Activated gamma-delta T cell treated with Interleukin-2 at 50 U/mL for 16 hours (primary cell): ENCODE data around the gene GOSR2.

Experiments
- DNase-seq: peaks from one replicate; pipeline ENCODE4 v3.0.0-alpha.2; 2020

GOSR2 gene

GRCh38 chr17:46922804-46923635 is at the start of gene GOSR2:
Gene GOSR2 (plus strand): TSS chr17:46923160. CDS start chr17:46923193, 33 bp downstream.
- DNase-seq, result peak; percentile 89

GRCh38 chr17:46873941-46874645 is 48.9 kb upstream of the GOSR2 start:
- no peak for DNase-seq

GRCh38 chr17:46874906-46875305 is 48.1 kb upstream of the GOSR2 start:
- no peak for DNase-seq

- no peak for DNase-seq
These were observed 47.1 kb upstream of the GOSR2 start for GRCh38 chr17:46875849-46876352.

DNA sequence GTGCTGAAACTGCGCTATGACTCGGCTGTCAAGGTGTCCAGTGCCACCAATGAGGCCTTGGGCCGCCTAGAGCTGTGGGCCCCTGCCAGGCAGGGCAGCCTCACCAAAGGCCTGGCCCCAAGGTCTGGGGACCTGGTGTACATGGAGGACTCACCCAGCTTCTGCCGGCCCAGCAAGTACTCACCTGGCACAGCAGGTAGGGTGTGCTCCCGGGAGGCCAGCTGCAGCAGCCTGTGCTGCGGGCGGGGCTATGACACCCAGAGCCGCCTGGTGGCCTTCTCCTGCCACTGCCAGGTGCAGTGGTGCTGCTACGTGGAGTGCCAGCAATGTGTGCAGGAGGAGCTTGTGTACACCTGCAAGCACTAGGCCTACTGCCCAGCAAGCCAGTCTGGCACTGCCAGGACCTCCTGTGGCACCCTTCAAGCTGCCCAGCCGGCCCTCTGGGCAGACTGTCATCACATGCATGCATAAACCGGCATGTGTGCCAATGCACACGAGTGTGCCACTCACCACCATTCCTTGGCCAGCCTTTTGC is 46.5 kb upstream of the GOSR2 start:
- DNase-seq, result no peak

DNA sequence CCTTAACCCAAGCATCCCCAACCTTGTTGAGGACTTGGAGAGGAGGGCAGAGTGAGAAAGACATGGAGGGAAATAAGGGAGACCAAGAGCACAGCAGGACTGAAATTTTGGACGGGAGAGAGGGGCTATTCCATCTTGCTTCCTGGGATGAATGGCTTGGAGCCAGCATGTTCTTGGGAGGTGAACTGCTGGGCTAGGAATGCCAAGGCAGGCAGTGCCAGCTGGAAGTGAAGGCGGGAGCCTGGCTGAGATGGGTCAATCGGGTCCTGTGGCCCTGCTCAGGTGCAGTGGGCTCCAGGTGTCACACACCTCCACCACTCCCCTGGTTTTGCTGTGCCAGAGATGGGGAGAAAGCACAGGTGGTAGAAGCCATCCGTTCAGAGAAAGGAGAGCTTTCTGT is 46.0 kb upstream of the GOSR2 start:
- no peak for DNase-seq

DNA sequence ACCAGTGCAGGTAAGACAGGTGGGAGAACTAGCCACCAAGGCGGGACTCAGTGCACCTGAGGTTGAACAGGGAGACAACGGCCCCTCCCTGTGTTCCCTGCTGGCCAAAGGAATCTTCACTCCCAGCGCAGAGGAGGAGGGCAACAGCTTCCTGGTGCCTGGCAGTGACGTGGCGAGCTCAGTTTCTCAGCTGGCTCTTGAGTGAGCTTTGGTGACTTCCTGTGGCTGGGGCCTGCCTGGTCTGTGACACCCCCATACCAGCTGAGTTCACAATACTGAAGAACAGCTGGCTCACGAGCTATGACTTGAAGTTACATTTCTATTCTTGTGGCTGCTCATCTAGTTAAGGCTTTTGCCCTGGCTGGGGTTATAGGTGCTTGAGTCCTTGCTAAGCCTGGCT is 45.5 kb upstream of the GOSR2 start:
- no peak for DNase-seq

DNA sequence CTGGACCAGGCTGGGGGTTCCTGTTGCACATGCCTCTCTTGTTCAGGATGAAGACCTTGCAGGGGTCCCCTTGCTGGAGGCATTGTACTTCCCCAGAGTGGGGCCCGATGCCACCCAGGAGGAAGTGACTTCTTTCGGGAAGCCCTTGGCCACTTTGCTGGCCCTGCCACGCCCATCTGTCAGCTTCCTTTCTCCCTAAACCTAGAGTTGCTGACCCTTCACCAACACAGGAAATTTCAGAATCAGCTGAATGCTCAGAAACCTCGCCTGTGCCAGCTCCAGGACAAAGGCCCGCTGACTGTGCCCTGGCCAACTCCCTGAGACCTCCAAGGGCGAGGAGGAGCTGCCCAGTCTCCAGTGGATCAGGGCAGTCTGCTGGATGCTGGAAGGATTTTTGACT is 44.9 kb upstream of the GOSR2 start:
- DNase-seq, result no peak

DNA sequence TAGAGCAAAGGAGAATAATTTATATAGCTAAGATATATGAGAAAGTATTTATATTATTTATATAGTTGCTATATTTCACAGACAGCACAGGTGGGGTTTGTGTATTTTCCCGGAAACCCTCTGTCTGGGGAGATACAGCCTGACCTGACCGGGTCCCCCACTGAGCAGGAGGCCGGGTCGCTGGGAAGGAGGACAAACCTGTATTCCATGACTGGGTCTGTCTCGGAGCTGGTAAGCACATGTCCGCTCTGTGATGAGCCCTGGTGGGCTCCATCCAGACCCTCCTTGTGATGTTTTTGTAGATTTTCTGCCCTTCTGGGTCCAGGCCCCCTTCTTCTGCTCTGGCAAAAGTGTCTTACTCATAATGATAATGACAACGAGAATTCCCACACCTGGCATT is 43.9 kb upstream of the GOSR2 start:
- no peak for DNase-seq

DNA sequence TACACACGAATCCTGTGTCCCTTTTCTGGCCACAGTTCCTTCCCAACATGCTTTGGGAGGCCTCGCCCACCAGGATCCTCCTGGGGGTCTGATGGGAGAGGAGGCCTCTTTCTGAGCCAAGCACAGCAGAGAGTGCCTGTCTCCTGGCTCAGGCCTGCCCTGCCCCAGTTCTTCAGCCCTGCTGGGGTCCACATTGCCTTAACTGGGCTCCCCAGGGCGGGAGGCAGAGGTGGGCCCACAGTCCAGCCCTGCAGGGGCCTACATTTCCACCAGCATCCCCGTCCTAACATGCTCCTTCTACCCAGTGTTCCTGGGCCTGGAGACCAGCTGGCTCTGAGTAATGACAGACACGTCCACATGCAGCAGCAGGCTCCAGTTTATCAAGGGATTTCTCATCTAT is 41.9 kb upstream of the GOSR2 start:
- DNase-seq, result no peak

- DNase-seq, result no peak
These were observed 40.3 kb upstream of the GOSR2 start for GRCh38 chr17:46882666-46883065.

DNA sequence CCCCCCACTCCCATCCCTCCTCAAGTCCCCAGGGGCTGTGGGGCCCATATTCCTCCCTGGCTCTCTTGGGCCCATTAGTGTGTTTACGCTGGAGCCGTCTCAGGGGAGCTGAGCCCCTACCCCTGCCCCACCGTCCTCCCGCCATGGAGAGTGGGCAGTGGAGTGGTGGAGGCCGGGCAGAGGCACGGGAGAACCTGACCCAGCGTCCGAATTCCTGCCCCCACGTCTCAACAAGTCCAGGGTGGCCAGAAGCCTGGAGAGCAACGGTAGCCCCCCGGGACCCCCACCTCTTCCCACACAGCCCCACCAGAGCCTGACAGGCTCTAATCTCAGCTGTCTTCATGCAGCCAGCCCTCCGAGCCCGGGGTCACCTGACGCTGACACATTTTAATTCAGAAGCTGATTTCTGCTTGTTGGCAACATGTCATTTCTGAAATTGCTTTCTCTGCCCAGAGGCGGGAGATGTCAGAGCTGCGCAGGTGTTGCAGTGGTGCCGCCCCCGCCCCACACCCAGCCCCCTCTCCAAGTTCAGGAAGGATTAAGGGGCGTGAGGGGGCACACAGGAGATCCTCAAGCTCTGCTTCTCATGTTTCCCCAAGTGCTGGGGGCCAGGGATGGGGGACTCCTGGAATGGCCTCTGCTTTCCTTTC is 39.0 kb upstream of the GOSR2 start:
- no peak for DNase-seq

DNA sequence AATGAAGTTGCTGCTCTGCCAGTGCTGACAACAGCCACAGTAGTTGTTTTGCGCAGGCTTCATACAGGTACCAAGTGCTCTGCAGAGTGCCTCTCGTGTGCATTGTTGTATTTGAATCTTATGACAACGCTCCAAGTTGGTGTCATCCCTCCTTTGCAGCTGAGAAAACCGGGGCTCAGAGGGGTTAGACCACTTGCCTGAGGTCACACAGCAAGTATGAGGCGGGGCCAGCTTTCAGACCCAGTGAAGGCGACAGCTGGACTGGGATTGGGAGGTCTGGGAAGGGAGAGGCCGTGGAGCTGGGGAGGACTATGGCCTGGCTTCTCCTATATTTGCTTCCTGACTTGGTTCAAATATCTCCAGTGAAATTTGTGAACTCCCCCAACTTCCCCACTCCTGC is 38.4 kb upstream of the GOSR2 start:
- DNase-seq, result no peak

GRCh38 chr17:46885415-46886309 is 37.3 kb upstream of the GOSR2 start:
- no peak for DNase-seq

GRCh38 chr17:46886310-46886663 is 36.7 kb upstream of the GOSR2 start:
- DNase-seq, result no peak

DNA sequence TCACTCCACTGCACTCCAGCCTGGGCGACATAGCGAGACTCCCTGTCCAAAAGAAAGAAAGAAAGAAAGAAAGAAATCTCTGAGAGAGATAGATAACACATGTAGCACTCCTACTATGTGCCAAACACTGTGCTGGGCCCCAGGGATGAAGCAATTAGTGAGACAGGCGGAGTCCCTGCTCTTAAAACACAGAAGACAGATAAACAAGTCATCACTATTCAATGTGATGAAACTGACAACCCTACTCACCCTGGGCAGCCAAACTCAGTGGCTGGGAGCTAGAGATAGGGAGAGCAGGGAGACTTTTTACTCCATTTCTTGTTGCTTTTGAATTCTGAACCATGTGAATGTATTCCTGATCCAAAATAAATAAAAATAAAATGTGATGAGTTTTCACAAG is 35.2 kb upstream of the GOSR2 start:
- DNase-seq, result no peak

DNA sequence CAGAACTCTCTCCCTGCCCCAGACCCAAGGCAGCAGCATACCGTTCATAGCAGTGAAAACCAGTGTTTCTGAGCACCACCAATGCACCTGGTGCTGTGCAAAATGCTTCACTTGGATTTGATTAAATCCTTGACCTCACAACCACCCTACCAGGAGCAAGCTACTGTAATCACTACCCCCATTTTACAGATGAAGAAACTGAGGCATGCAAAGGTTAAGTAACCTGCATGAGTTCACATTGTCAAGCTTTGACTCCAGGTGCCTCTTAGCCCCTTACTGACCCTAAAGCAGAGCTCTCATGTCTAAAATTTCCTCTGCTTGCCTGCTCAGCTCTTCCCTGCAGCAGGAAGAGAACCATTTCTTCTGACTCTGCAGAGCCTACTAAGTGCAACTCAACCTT is 34.2 kb upstream of the GOSR2 start:
- DNase-seq, result no peak

GRCh38 chr17:46889519-46889918 is 33.4 kb upstream of the GOSR2 start:
- no peak for DNase-seq

- DNase-seq, result no peak
These were observed 32.9 kb upstream of the GOSR2 start for GRCh38 chr17:46889992-46890564.

- no peak for DNase-seq
These were observed 32.3 kb upstream of the GOSR2 start for GRCh38 chr17:46890638-46891037.

DNA sequence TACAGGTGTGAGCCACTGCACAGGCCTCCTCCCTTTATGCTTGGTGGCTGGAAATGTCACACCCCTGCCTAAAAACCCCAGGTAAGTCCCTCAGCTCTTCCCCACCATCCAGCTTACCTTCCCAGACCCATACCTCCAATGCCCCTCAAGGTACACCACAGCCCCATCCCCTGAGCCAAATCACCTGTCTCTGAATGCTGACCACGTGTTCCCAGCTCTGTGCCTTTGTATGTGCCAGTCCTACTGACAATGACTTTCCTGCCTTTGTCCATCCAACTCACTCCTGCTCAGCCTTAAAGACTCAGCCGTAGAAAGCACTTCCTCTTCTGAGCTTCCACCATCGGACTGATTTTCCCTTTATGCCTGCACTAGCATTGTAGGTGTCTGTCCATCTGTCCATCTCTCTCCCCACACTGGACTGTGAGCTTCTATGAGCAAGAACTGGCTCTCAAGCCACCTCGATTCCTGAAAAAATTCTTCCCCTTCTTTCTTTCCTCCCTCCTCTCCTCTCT is 30.7 kb upstream of the GOSR2 start:
- no peak for DNase-seq

DNA sequence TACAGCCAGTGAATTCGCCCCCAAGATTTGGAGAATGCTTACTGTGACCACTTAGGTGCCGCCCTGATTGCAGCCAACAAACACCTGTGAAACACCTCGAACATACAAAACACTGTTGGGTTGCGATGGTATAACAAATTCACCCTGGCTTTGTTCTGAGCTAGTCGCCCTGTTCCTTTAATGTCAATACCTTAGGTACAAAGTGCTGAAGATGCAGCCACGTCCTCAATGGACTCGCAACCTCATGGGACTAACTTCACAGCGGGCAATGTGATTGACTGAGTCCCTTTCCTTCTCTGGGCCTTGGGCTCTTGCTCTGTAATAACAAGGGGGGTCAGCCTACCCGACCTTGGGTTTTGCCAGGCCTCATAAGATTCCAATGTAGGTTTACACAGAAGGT is 28.9 kb upstream of the GOSR2 start:
- no peak for DNase-seq
